ENCODE measurements around the gene MTMR11. TPM values are rescaled to one million over a fixed set of nuclear protein-coding genes. Genes with fewer than 3 reads are reported as not detected.

The MTMR11 gene
- total and polyA plus RNA-seq, 10 of the 15 experiments (the other 5 are each of a cell fraction or from before 2014, with no cell fraction given), result 0.35 to 1.1 (median 0.73) TPM

- peak; percentile 77 for TF ChIP-seq NR2C2 (IDR thresholded peaks at IDR 0.05; ENCODE audit: borderline replicate concordance, control insufficient read depth, insufficient read length, low read depth)
- TF ChIP-seq CBX5 (IDR thresholded peaks at IDR 0.05; ENCODE audit: low read depth), result no peak; the same call in 1 of the 2 replicates
- TF ChIP-seq EZH2 (IDR thresholded peaks at IDR 0.05; ENCODE audit: borderline replicate concordance, control insufficient read depth, low read depth, low read length), result no peak
- TF ChIP-seq MAX (IDR thresholded peaks at IDR 0.05; ENCODE audit: low read depth, low read length), result 0 out of 2 replicates have a peak, but pooled peaks have one; percentile 7
- TF ChIP-seq SMAD5 (IDR thresholded peaks at IDR 0.05; ENCODE audit: low read depth), result peak; percentile 96
- peak; percentile 79 for TF ChIP-seq CHD2 (IDR thresholded peaks at IDR 0.05; ENCODE audit: borderline replicate concordance, low read depth, low read length)
- TF ChIP-seq CBFB (IDR thresholded peaks at IDR 0.05; ENCODE audit: low read depth), result peak; percentile 94
- TF ChIP-seq BMI1 (IDR thresholded peaks at IDR 0.05; ENCODE audit: borderline replicate concordance), result no peak
- no peak for TF ChIP-seq USF1 (IDR thresholded peaks at IDR 0.05; ENCODE audit: borderline replicate concordance, extremely low read length, insufficient read depth, low read depth, low read length)
- TF ChIP-seq HDGF (IDR thresholded peaks at IDR 0.05), result no peak; the same call in 1 of the 2 replicates
- no peak for TF ChIP-seq CBX3 (IDR thresholded peaks at IDR 0.05; ENCODE audit: borderline replicate concordance, low read depth)
- no peak for TF ChIP-seq NFIC (IDR thresholded peaks at IDR 0.05; ENCODE audit: low read depth, low read length)
- TF ChIP-seq MTA2 (IDR thresholded peaks at IDR 0.05; ENCODE audit: low read depth), result peak; percentile 88
- TF ChIP-seq HSF1 (IDR thresholded peaks at IDR 0.05; ENCODE audit: low read depth, low read length), result no peak
- TF ChIP-seq E2F8 (IDR thresholded peaks at IDR 0.05; ENCODE audit: low read depth, partially characterized antibody), result peak; percentile 93
- no peak for TF ChIP-seq TARDBP (IDR thresholded peaks at IDR 0.05; ENCODE audit: borderline replicate concordance)
- TF ChIP-seq KLF5 (IDR thresholded peaks at IDR 0.05; ENCODE audit: partially characterized antibody), result no peak
- no peak for TF ChIP-seq CEBPZ (IDR thresholded peaks at IDR 0.05; ENCODE audit: low read depth, low read length)
Measured at GRCh38 chr1:149927563-149928400, 8.9 kb downstream of the MTMR11 start, which contains the start of gene SF3B4 (continued).

Measured in GM12878 (cell line).